Measurements from ENCODE around the gene LGALS16.
A peak's percentile ranks its signal among the peaks of the same experiment; 100 is the strongest.
"Not testable (repeated sequence)": the region's sequence is repeated elsewhere in the genome, so short reads cannot be mapped to it uniquely, and the experiment has no call there.

LGALS16 gene, protein sequence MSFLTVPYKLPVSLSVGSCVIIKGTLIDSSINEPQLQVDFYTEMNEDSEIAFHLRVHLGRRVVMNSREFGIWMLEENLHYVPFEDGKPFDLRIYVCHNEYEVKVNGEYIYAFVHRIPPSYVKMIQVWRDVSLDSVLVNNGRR

DNA sequence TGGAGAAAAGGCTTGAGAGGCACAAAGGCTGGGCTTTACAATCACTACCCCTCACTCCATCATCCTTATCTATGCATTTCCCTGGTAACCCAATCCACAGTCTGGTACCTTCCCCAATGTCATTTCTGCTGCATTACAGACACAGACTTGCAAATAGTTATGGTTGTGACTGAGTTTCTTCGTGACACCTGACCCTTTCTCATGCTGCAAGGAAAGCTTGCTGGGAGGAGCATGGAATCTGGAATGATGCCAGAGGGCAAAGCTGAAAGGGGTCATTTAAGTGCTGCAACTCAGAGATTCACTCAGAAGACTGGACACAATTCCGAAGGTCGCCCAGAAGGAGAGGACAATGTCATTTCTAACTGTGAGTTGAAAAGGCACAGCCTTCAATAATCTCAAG lies at the start of gene LGALS16:
LGALS16 (plus strand) TSS at position 301 of the 400 bp plus-strand sequence; CDS start at position 350, 49 bp downstream.
- no peak for DNase-seq (ENCODE audit: low read depth)

DNA sequence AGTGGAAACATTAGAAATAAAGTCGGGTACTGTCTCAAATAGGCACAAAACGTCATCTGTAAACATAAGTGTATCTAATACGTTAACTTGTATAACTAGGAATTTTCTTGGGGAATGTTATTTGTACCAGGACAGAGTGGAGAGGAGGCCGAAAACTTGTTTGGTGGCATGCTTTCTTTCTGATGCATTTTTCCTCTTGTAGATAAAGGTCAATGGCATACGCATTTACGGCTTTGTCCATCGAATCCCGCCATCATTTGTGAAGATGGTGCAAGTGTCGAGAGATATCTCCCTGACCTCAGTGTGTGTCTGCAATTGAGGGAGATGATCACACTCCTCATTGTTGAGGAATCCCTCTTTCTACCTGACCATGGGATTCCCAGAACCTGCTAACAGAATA lies 48.7 kb upstream of the LGALS16 start:
- no peak for DNase-seq (ENCODE audit: low read depth)

DNA sequence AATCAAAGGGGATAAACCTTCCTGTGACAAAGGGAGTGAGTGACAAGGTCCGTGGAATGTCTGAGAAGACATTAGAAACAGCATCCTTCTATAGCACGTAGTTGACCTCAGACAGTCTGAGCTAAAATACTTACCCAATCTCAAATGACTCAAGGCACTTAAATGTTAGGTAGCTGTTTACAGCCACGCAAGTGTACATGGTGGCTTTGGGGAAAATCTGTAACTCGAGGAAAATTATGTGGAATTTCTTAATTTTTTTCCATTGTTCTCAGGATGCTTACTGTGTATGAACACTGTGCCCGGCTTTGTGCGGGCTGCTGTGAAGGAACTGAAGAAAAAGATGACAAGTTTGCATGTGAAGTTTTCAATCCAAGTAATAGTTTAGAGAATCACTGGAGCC lies 48.2 kb upstream of the LGALS16 start:
- no peak for DNase-seq (ENCODE audit: low read depth)

DNA sequence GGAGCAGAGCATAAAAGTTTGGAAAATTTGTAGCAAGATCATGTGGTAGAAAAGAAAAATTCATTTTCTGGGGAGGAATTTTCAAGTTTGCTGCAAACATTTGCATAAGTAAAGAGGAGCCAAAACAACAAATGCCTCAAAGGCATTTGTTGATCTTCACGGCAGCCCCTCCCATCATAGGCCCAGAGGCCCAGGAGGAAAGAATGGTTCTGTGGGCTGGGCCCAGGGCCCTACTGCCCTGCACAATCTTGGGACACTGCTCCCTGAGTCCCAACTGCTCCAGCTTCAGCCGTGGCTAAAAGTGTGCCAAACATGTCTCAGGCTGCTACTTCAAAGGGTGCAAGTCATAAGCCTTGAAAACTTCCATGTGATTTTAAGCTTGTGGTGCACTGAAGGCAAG lies 42.1 kb upstream of the LGALS16 start:
- DNase-seq (ENCODE audit: low read depth): no peak

DNA sequence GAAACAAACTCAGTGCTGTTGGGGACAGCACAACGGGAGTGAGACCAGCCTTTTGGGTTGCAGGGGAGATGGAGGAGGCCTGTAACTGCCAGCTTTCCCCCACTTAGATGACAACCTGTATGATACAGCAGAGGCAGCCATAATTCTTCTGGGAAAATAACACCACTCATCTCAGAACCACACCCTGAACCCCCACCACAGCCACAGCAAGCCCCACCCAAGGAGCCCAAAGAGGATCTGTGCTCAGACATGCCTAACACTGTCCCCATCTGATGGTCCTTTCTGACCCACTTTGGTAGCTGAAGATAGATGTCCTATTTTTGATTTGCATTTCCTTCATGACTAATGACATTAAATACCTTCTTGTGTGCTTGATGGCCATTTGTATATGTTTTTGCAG lies 38.0 kb upstream of the LGALS16 start:
- DNase-seq (ENCODE audit: low read depth): no peak

DNA sequence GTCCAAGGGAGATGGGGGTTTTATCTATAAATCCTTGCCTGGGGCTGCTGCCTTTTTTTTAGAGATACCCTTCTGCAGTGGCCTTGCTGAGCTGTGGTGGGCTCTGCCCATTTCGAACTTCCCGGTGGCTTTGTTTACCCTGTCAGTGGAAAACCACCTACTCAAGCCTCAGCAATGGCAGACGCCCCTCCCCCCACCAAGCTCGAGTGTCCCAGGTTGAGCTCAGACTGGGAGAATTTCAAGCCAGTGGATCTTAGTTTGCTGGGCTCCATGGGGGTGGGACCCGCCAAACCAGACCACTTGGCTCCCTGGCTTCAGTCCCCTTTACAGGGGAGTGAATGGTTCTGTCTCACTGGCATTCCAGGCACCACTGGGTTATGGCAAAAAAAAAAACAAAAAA lies 31.8 kb upstream of the LGALS16 start:
- no peak for DNase-seq (ENCODE audit: low read depth)

DNA sequence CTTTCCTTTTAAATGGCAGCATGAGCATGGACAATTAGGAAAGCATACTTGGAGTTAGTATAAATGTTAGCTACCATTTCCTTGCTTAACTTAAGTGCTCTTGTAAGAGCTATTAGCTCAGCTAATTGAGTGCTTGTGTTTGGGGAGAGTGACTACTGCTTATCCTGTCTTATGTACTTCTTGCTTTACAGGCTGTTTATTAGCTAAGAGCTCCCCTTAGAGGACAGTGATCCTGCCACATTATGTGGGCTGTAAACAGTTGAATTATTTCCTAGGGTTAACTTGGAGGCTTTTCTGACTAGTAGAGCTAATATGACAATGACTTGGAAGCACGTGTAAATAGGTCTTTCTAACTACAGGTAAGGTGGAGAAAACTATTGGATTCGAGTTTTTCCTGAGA lies 28.1 kb upstream of the LGALS16 start:
- DNase-seq (ENCODE audit: low read depth): peak; percentile 25

DNA sequence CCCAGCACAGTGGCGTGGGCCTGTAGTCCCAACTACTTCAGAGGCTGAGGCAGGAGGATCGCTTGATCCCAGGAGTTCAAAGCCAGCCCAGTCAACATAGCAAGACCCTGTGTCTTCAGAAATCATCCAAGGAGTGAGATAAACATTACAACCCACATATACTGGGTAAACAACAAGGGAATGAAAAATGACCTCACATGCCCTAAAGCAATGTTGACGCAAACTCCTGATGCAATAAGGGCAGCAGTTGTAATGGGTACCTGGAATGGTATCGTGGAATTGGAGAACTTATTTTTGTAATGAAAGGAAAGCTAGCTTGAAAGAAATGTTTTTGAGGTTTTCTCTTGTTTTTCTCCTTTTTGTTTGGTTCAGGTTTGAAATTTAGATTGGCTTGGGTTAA lies 24.5 kb upstream of the LGALS16 start:
- DNase-seq (ENCODE audit: low read depth): no peak

DNA sequence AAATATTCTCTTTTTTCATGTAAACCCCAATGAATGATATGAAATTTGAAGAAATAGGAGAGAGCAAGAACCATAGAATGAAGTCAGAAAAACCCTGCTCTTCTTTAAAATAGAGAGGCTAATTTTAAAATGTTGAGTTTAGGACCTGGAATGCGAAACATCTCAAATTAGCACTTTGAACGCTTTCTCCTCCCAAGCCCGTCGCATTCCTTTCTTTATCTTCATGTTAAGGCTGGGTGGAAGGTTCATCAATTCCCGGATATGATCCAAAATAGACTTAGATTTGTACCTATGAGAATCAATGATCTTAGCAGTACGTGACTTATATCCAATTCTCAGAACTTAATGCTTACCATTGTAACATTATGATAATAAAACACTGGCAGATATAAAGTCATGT lies 24.1 kb upstream of the LGALS16 start:
- no peak for DNase-seq (ENCODE audit: low read depth)

DNA sequence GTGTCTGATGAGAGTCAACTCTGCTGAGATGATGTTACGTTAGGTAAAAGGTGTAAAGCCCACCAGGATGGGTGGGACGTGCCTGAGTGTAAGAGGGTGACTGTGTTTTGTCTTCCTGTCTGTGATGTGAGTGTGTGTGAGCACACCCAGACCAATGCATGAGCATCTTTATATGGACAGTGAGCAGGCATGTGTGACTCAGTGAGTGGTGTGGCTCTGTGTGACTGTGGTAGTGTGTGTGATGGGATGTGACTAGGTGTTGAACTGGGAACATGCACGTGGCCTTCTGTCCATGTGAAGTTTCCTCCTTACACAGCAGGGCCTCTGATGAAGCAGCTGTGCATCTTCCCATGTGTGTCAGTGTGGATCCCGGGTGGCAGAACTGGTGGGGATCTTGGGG lies 17.8 kb upstream of the LGALS16 start:
- DNase-seq (ENCODE audit: low read depth): no peak

DNA sequence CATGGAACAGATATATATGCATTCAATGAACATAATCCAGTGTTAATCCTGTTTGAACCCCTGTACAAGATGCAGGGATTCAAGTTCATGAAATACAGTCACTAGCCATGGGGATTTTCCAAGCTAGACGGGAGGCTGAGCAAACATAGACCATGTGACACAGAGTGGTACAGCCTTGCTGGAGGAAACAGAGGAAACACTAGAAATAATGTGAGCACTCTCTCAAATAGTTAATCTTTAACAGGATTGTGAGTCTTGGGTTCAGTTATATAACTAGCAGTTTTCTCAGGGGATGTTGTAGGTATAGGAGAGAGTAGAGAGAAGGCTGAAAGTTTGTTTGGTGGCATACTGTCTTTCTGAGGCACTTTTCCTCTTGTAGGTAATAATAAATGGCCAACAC lies 13.9 kb upstream of the LGALS16 start:
- DNase-seq (ENCODE audit: low read depth): no peak

DNA sequence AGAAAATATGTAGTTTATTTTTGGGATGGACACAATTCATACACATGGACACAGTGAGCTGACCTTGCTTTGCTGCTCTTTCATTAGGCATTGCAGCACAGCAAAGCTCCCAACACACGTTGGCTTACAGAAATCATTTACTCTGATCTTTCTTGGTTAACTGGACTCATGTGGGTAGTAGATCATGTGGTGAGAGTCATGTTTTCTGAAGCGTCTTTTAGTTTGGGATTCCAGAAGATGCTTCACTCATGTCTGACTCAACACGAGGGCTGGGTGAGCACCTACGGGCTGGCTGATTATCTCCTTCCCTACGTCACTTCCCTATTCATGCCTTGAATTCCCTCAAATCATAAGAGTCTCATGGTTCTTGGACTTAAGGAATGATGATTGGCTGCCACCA lies 12.1 kb upstream of the LGALS16 start:
- DNase-seq (ENCODE audit: low read depth): no peak

DNA sequence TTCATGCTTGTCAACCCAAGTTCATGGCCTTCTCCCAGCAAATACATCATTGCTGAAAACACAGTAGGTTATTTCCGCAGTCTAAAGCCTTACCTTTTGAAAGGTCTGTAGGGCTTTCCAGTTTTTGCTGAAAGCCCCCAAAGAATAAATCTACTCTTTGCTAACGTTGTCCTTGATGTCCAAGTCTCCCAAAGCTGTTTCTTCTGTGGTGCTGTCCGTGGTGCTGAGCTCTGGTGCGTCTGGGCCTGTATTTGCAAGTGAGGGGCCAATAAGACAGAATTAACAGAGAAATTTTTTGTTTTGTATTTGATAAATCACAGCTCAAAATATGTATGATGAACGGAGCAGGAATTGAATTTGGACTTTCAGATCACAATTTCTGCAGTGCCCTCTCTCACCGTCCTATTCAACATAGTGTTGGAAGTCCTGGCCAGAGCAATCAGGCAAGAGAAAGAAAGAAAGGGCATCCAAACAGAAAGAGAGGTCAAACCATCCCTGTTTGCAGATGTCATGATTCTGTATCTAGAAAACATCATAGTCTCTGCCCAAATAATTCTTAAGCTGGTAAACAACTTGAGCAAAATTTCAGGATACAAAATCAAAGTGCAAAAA lies 9.8 kb upstream of the LGALS16 start:
- DNase-seq (ENCODE audit: low read depth): peak; percentile 15

DNA sequence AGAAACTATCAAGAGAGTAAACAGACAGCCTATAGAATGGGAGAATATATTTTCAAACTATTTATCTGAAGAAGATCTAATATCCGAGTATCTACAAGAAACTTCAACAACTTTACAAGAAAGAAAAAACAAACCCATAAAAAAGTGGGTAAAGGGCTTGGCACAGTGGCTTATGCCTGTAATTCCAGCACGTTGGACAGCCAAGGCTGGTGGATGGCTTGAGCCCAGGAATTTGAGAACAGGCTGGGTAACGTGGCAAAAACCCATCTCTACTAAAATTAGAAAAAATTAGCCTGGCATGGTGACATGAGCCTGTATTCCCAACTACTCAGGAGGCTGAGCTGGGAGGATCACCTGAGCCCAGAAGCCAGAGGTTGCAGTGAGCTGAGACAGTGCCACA lies 7.8 kb upstream of the LGALS16 start:
- no peak for DNase-seq (ENCODE audit: low read depth)

DNA sequence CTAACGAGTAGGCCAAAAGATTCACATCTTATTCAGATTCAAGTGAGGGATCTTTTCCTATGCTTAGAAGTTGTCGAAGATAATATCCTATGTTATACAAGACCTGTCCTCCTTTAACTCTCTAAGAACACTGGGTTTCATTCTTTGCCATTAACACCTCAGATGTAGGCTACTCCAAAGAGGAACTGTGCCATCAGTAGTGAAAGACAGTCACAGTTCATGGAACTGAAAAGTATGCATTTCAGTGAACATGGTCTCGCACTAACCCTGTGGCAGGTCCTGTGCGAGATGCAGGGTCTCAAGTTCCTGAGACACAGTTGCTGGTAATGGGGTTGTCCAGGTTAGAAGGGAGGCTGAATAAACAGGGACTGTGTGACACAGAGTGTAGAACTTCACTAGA lies 4.1 kb downstream of the LGALS16 start:
- DNase-seq (ENCODE audit: low read depth): no peak

DNA sequence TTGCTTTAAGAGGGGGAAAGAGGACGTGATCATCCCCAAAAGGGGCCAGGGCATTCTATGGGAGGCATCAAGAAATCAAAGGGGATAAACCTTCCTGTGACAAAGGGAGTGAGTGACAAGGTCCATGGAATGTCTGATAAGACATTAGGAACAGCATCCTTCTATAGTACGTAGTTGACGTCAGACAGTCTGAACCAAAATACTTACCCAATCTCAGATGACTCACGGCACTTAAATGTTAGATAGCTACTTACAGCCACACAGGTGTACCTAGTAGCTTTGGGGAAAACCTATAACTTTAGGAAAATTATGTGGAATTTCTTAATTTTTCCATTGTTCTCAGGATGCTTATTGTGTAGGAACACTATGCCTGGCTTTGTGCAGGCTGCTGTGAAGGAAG lies 4.9 kb downstream of the LGALS16 start:
- no peak for DNase-seq (ENCODE audit: low read depth)

DNA sequence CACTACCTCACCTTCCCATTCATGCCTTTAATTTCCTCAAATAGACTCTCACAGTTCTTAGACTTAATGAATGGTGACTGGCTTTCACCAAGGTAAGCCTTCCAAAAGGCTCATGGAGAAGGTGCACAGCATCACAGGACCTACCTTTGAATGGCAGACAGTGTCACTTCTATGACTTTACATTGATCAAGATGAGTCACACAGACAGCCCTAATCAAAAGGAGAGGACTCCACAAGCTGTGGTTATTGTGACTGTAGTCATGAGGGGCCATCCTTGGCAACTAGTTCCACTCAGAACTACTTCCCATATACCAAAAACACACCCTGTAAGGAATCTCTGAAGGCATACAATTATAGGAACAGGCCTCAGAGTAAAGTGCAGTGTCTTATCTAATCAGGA lies 5.9 kb downstream of the LGALS16 start:
- no peak for DNase-seq (ENCODE audit: low read depth)

DNA sequence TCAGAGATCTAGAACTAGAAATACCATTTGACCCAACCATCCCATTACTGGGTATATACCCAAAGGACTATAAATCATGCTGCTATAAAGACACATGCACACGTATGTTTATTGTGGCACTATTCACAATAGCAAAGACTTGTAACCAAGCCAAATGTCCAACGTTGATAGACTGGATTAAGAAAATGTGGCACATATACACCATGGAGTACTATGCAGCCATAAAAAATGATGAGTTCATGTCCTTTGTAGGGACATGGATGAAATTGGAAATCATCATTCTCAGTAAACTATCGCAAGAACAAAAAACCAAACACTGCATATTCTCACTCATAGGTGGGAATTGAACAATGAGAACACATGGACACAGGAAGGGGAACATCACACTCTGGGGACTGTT lies 14.1 kb downstream of the LGALS16 start:
- DNase-seq (ENCODE audit: low read depth): not testable (repeated sequence)

DNA sequence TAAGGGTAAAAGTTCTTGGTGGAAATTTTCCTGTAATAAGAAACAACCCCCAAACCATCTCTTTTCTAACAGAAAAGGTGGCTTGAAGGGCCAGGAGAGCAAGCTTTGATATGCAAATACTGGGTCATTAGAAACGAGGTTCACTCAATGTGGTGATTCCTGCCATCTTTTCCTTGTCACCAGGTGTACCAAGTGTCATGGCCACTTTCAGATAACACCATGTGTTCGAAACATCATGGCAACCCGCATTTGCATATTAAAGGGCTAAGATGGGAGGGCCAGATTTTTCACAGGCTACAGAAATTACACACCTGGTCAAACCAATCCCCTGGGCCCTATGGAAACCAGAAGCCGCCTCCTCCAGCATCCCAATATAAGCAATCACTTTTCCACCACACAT lies 15.3 kb downstream of the LGALS16 start:
- DNase-seq (ENCODE audit: low read depth): no peak

DNA sequence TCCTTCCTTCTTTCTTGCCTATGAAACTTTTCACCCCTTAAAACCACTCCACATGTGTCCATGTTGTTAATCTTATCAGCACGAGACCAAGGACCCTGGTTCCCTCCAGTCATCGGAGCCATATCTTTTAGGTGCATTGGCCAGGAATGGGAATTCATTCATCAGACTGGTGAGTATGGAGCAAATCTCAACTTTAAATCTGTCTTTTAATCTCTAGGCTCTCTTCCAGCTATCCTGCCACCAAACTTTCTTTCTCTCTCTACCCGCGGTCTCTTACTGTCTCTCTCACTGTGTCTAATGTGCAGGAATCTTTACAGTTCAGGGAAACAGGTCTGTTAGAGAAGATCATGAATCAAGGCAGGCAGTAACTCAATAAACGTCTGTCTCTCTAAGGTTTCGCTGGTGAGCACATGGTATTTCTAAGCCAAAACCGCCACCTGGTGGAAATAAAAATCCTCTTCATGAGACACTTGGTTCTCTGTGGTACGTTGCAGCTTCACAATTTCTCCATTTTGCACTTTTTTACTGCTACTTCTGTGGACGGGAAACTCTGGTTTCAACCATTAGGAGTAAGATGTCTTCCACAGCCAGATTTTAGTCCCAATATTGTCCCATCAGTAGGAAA lies 16.1 kb downstream of the LGALS16 start:
- DNase-seq (ENCODE audit: low read depth): peak; percentile 63

DNA sequence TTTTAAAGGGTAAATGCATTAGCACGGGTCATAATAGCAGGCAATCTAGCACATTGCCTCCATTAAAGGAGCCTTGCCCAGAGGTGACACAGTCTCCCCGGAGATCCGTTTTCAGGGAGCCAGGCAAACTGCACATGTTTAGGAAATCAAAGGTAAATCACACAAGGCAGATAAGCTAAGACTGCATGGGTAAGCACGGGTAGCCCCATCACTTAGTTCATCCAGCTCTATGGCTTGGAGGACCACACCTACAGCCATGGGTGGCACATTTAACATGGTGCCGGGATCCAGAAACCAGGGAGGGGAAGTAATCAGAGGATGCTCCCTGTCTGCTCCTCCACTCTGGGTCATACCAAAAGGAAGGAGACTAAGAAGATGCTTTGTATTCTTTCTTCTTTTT lies 16.8 kb downstream of the LGALS16 start:
- no peak for DNase-seq (ENCODE audit: low read depth)

DNA sequence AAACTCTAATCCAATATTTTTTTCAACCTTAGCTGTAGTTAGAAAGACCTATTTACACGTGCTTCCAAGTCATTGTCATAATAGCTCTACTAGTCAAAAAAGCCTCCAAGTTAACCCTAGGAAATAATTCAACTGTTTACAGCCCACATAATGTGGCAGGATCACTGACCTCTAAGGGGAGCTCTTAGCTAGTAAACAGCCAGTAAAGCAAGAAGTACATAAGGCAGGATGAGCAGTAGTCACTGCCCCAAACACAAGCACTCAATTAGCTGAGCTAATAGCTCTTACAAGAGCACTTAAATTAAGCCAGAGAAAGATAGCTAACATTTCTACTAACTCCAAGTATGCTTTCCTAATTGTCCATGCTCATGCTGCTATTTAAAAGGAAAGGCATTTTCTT lies 18.1 kb downstream of the LGALS16 start:
- DNase-seq (ENCODE audit: low read depth): not testable (repeated sequence)

DNA sequence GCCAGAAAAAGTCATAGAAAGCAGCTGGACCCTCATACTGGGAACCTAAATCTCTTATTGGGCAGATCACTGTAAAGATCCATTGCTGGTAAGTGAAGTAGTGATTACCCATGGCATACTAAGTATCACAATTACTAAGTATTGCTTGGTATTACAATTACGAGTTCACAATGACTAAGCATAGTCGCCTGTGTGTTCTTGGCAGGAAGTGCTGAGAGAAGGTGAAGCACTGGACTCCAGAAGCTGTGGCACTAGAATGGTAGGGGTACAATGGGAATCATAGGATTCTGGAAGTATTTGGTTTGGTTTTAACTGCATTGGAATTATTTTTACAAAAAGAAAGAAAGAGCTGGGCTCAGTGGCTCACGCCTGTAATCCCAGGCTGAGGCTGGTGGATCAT lies 20.3 kb downstream of the LGALS16 start:
- DNase-seq (ENCODE audit: low read depth): peak; percentile 6
